Kidney (tissue), 14 donors: Measurements from ENCODE around the gene CCNJ. TPM values are rescaled to one million over a fixed set of nuclear protein-coding genes. Genes with fewer than 3 reads are reported as not detected.

Experiments used
- DNase-seq, 5 donors: peaks; one replicate each; pipeline ENCODE4 v3.0.0-alpha.2; 2013 to 2020
- FAIRE-seq: peaks from 2 replicates; lab custom pipeline; 2012; peaks lifted over from hg19 to GRCh38; lab: Jason Lieb, UNC
- H3K27ac ChIP-seq, 2 donors: one replicate each; pipeline ENCODE4 v1.7.0; 2013; ENCODE audit warnings: low read depth in 2 of 2, low read length in 2 of 2, inconsistent platforms in 1 of 2
- H3K27me3 ChIP-seq: one replicate; pipeline ENCODE4 v1.7.1; 2013; ENCODE audit warnings: low read length, inconsistent platforms; ENCODE audit not compliant: control insufficient read depth, insufficient read depth
- H3K36me3 ChIP-seq, 3 donors: one replicate each; pipeline versions ENCODE4 v1.7.0 to v1.7.1; 2013; ENCODE audit warnings: low read length in 3 of 3, control low read depth in 1 of 3, inconsistent platforms in 1 of 3; ENCODE audit not compliant: insufficient read depth in 3 of 3, control insufficient read depth in 2 of 3
- H3K4me1 ChIP-seq, 3 donors: one replicate each; pipeline versions ENCODE4 v1.7.0 to v1.7.1; 2013; ENCODE audit warnings: low read length in 3 of 3, inconsistent platforms in 1 of 3, low read depth in 1 of 3; ENCODE audit not compliant: control insufficient read depth in 2 of 3, insufficient read depth in 2 of 3
- H3K4me3 ChIP-seq, 3 donors: one replicate each; pipeline versions ENCODE4 v1.7.0 to v1.8.1; 2013; ENCODE audit warnings: low read length in 3 of 3, control low read depth in 1 of 3, inconsistent platforms in 1 of 3
- H3K9ac ChIP-seq, 3 donors: one replicate each; pipeline versions ENCODE4 v1.7.0 to v1.7.1; 2013; ENCODE audit warnings: low read length in 3 of 3, control low read depth in 1 of 3, inconsistent platforms in 1 of 3
- H3K9me3 ChIP-seq, 3 donors: one replicate each; pipeline versions ENCODE4 v1.7.0 to v1.7.1; 2013; ENCODE audit warnings: low read length in 3 of 3, control low read depth in 1 of 3, inconsistent platforms in 1 of 3; ENCODE audit not compliant: control insufficient read depth in 2 of 3, insufficient read depth in 1 of 3
- CTCF ChIP-seq: IDR thresholded peaks from 3 replicates; pipeline ENCODE4 v1.5.1; 2012; ENCODE audit warnings: mild to moderate bottlenecking, moderate library complexity, borderline replicate concordance; ENCODE audit not compliant: insufficient read depth; ENCODE audit errors: extremely low read depth
- intact Hi-C: fragments of 100-400 bp; cut with DNase I; formaldehyde crosslinking; loops from one replicate; pipeline ENCODE4 v1.11.1; 2022
- polyA plus RNA-seq: library from polyadenylated mRNA; stranded (reverse); fragments of 350-450 nt; fragmentation: Illumina TruSeq; extraction: RNeasy Lipid Tissue Mini Kit (QIAGEN cat#74804); gene quantifications from one replicate; pipeline ENCODE4 v1.2.3, GENCODE V29; 2014; ENCODE audit warnings: low read depth, low replicate concordance; ENCODE audit not compliant: insufficient read depth
- total RNA-seq: library from RNA; stranded (reverse); fragmentation: NEBNext Ultra II Directional; extraction: Animal tissue kit (Norgen Biotek cat#: 25700); gene quantifications from one replicate; pipeline ENCODE4 v1.2.1, GENCODE V29; 2021
- donor health status: control.
- donor health status: control.
- donor health status: control.
- donor health status: control.
- donor health status: control.
- donor health status: DM: yes; HTN: yes; CAD: no.
- donor health status: Normal renal cell carcinoma (clear cell type).

CCNJ gene
- total and polyA plus RNA-seq, 2 donors from 2014 or later, result 1.8 to 6.2 TPM

GRCh38 chr10:96056787-96057186 lies 13.4 kb downstream of the CCNJ start:
- Histone ChIP-seq H3K27me3 (no peaks in the 10 kb centered on the region), H3K9ac (no peak overlapping the region), H3K4me3 (no peak overlapping the region), H3K4me1 (no peaks in the 10 kb centered on the region), H3K27ac (no peak overlapping the region), H3K36me3 (peaks cover 4 to 18% (median 12%) of the 10 kb centered on the region in 3 donors), H3K9me3 (no peaks in the 10 kb centered on the region)
- no peak for FAIRE-seq
- TF ChIP-seq CTCF, result no peak
- intact Hi-C loops, result no loop called here
- DNase-seq, result no peak

- peaks cover 4 to 14% (median 12%) of the 10 kb centered on the region in 3 donors for H3K36me3 ChIP-seq
- no peak for FAIRE-seq
- no peak for TF ChIP-seq CTCF
- H3K27me3 ChIP-seq, result no peaks in the 10 kb centered on the region
- no peaks in the 10 kb centered on the region for H3K9me3 ChIP-seq
- DNase-seq, result no peak
- no peaks in the 10 kb centered on the region for H3K4me1 ChIP-seq
- no peak overlapping the region for H3K27ac ChIP-seq
- no peak overlapping the region for H3K9ac ChIP-seq
- H3K4me3 ChIP-seq, result no peak overlapping the region
- intact Hi-C loops, result no loop called here
Observed at GRCh38 chr10:96061232-96061631, 17.8 kb downstream of the CCNJ start.

- H3K9ac ChIP-seq, result no peak overlapping the region
- intact Hi-C loops, result no loop called here
Observed at GRCh38 chr10:96072674-96073073, 29.3 kb downstream of the CCNJ start.

More at GRCh38 chr10:96072674-96073073, 29.3 kb downstream of the CCNJ start:
- H3K4me3 ChIP-seq, result no peak overlapping the region
- no peaks in the 10 kb centered on the region for H3K4me1 ChIP-seq
- DNase-seq (no peak), FAIRE-seq (no peak)
- H3K36me3 ChIP-seq, result no peaks in the 10 kb centered on the region
- no peak for TF ChIP-seq CTCF
- H3K27ac ChIP-seq, result no peak overlapping the region
- no peaks in the 10 kb centered on the region for H3K27me3 ChIP-seq
- H3K9me3 ChIP-seq, result no peaks in the 10 kb centered on the region
